ENCODE results near the gene FOXP1. TPM values are rescaled to one million over a fixed set of nuclear protein-coding genes. Genes with fewer than 3 reads are reported as not detected.

The FOXP1 gene
- total RNA-seq, 1 experiment from 2014 or later, result 58.4 TPM

- intact Hi-C loops (cut with micrococcal nuclease; ENCODE audit: unreplicated experiment), result no loop called here
- Histone ChIP-seq H3K4me3 (ENCODE audit: low read depth, low read length, poor library complexity, severe bottlenecking) (no peak overlapping the region), H3K27me3 (replicated peaks; ENCODE audit: insufficient read depth, low read depth, low read length, poor library complexity) (no peaks in the 10 kb centered on the region), H3K9me3 (ENCODE audit: low read depth, low read length, poor library complexity, severe bottlenecking) (no peaks in the 10 kb centered on the region), H3K4me1 (ENCODE audit: insufficient read depth, low read length, poor library complexity, severe bottlenecking) (peaks cover 16% of the 10 kb centered on the region), H3K36me3 (ENCODE audit: insufficient read depth, low read length, poor library complexity, severe bottlenecking) (no peaks in the 10 kb centered on the region), H3K27ac (ENCODE audit: low read depth, low read length, poor library complexity, severe bottlenecking) (no peak overlapping the region)
- no peak for DNase-seq (ENCODE audit: low spot score)
- TF ChIP-seq EZH2 (IDR thresholded peaks at IDR 0.05; ENCODE audit: borderline replicate concordance, low read depth, low read length, poor library complexity, severe bottlenecking), result no peak
- TF ChIP-seq CTCF (conservative IDR thresholded peaks at IDR 0.05; ENCODE audit: low read depth, low read length), result no peak
- POLR2A ChIA-PET (ENCODE audit: low non-redundant PET), result no interaction called here
- CTCF ChIA-PET, result no interaction called here
- BruUV-seq (replicated peaks), result no TSS peak
Measured at GRCh38 chr3:71520161-71521020, 63.1 kb downstream of the FOXP1 start.

- CTCF ChIA-PET, result no interaction called here
- Histone ChIP-seq H3K4me1 (ENCODE audit: insufficient read depth, low read length, poor library complexity, severe bottlenecking) (peaks cover 15% of the 10 kb centered on the region), H3K36me3 (ENCODE audit: insufficient read depth, low read length, poor library complexity, severe bottlenecking) (no peaks in the 10 kb centered on the region), H3K4me3 (ENCODE audit: low read depth, low read length, poor library complexity, severe bottlenecking) (no peak overlapping the region), H3K27ac (ENCODE audit: low read depth, low read length, poor library complexity, severe bottlenecking) (no peak overlapping the region), H3K27me3 (replicated peaks; ENCODE audit: insufficient read depth, low read depth, low read length, poor library complexity) (no peaks in the 10 kb centered on the region), H3K9me3 (ENCODE audit: low read depth, low read length, poor library complexity, severe bottlenecking) (no peaks in the 10 kb centered on the region)
- no TSS peak for BruUV-seq (replicated peaks)
- intact Hi-C loops (cut with micrococcal nuclease; ENCODE audit: unreplicated experiment), result no loop called here
- DNase-seq (ENCODE audit: low spot score), result no peak
- POLR2A ChIA-PET (ENCODE audit: low non-redundant PET), result no interaction called here
- no peak for TF ChIP-seq CTCF (conservative IDR thresholded peaks at IDR 0.05; ENCODE audit: low read depth, low read length)
- no peak for TF ChIP-seq EZH2 (IDR thresholded peaks at IDR 0.05; ENCODE audit: borderline replicate concordance, low read depth, low read length, poor library complexity, severe bottlenecking)
Measured at GRCh38 chr3:71518089-71518488, 65.4 kb downstream of the FOXP1 start.

- no peak for DNase-seq (ENCODE audit: low spot score)
- Histone ChIP-seq H3K36me3 (ENCODE audit: insufficient read depth, low read length, poor library complexity, severe bottlenecking) (no peaks in the 10 kb centered on the region), H3K27me3 (replicated peaks; ENCODE audit: insufficient read depth, low read depth, low read length, poor library complexity) (no peaks in the 10 kb centered on the region), H3K4me3 (ENCODE audit: low read depth, low read length, poor library complexity, severe bottlenecking) (no peak overlapping the region), H3K4me1 (ENCODE audit: insufficient read depth, low read length, poor library complexity, severe bottlenecking) (peaks cover 9% of the 10 kb centered on the region), H3K27ac (ENCODE audit: low read depth, low read length, poor library complexity, severe bottlenecking) (no peak overlapping the region), H3K9me3 (ENCODE audit: low read depth, low read length, poor library complexity, severe bottlenecking) (no peaks in the 10 kb centered on the region)
- POLR2A ChIA-PET (ENCODE audit: low non-redundant PET), result no interaction called here
- no TSS peak for BruUV-seq (replicated peaks)
- CTCF ChIA-PET, result no interaction called here
- intact Hi-C loops (cut with micrococcal nuclease; ENCODE audit: unreplicated experiment), result no loop called here
- TF ChIP-seq CTCF (conservative IDR thresholded peaks at IDR 0.05; ENCODE audit: low read depth, low read length), result no peak
- TF ChIP-seq EZH2 (IDR thresholded peaks at IDR 0.05; ENCODE audit: borderline replicate concordance, low read depth, low read length, poor library complexity, severe bottlenecking), result no peak
Measured at GRCh38 chr3:71517271-71517791, 66.2 kb downstream of the FOXP1 start.
